ENCODE measurements around the gene AFAP1.

Gene AFAP1

GRCh38 chr4:7939377-7940108, at the start of gene AFAP1:
Gene AFAP1, minus strand, starts transcription at chr4:7939861. Its CDS starts 67,783 bp downstream, at chr4:7872078.
- FAIRE-seq: no peak
- peak; percentile 96 for DNase-seq (ENCODE audit: low spot score)

- FAIRE-seq (no peak), DNase-seq (ENCODE audit: low spot score) (no peak)
These were observed 48.8 kb upstream of the AFAP1 start for GRCh38 chr4:7988437-7988836.

GRCh38 chr4:7987148-7987989, 47.7 kb upstream of the AFAP1 start:
- FAIRE-seq: no peak
- peak; percentile 59 for DNase-seq (ENCODE audit: low spot score)

GRCh38 chr4:7985891-7986441, 46.3 kb upstream of the AFAP1 start:
- FAIRE-seq: no peak
- DNase-seq (ENCODE audit: low spot score): no peak

GRCh38 chr4:7985072-7985471, 45.4 kb upstream of the AFAP1 start:
- FAIRE-seq (no peak), DNase-seq (ENCODE audit: low spot score) (no peak)

GRCh38 chr4:7984286-7984925, 44.7 kb upstream of the AFAP1 start:
- DNase-seq (ENCODE audit: low spot score) (no peak), FAIRE-seq (no peak)

- FAIRE-seq: no peak
These were observed 43.6 kb upstream of the AFAP1 start for GRCh38 chr4:7983296-7983695.

GRCh38 chr4:7981738-7982394, 42.2 kb upstream of the AFAP1 start:
- no peak for FAIRE-seq
- DNase-seq (ENCODE audit: low spot score): no peak

More at GRCh38 chr4:7983296-7983695, 43.6 kb upstream of the AFAP1 start:
- no peak for DNase-seq (ENCODE audit: low spot score)

- no peak for FAIRE-seq
- DNase-seq (ENCODE audit: low spot score): no peak
These were observed 40.4 kb upstream of the AFAP1 start for GRCh38 chr4:7980036-7980435.

- FAIRE-seq (no peak), DNase-seq (ENCODE audit: low spot score) (no peak)
These were observed 39.9 kb upstream of the AFAP1 start for GRCh38 chr4:7979652-7979968.

- FAIRE-seq: no peak
- DNase-seq (ENCODE audit: low spot score): no peak
These were observed 39.4 kb upstream of the AFAP1 start for GRCh38 chr4:7978907-7979651.

- no peak for FAIRE-seq
- no peak for DNase-seq (ENCODE audit: low spot score)
These were observed 38.8 kb upstream of the AFAP1 start for GRCh38 chr4:7978489-7978888.

- no peak for DNase-seq (ENCODE audit: low spot score)
- FAIRE-seq: peak; percentile 72
These were observed 37.0 kb upstream of the AFAP1 start for GRCh38 chr4:7976634-7977033.

- FAIRE-seq: no peak
These were observed 36.4 kb upstream of the AFAP1 start for GRCh38 chr4:7976025-7976424.

GRCh38 chr4:7974425-7974824, 34.8 kb upstream of the AFAP1 start:
- FAIRE-seq: peak; percentile 79

More at GRCh38 chr4:7976025-7976424, 36.4 kb upstream of the AFAP1 start:
- no peak for DNase-seq (ENCODE audit: low spot score)

GRCh38 chr4:7973545-7973981, 33.9 kb upstream of the AFAP1 start:
- DNase-seq (ENCODE audit: low spot score) (no peak), FAIRE-seq (no peak)

More at GRCh38 chr4:7974425-7974824, 34.8 kb upstream of the AFAP1 start:
- DNase-seq (ENCODE audit: low spot score): no peak

GRCh38 chr4:7971881-7972500, 32.3 kb upstream of the AFAP1 start:
- FAIRE-seq: no peak

GRCh38 chr4:7971159-7971631, 31.5 kb upstream of the AFAP1 start:
- no peak for DNase-seq (ENCODE audit: low spot score)
- FAIRE-seq: no peak

More at GRCh38 chr4:7971881-7972500, 32.3 kb upstream of the AFAP1 start:
- DNase-seq (ENCODE audit: low spot score): no peak

- no peak for FAIRE-seq
- no peak for DNase-seq (ENCODE audit: low spot score)
These were observed 30.8 kb upstream of the AFAP1 start for GRCh38 chr4:7970361-7970946.
